Measurements from ENCODE around the gene FAS.

GRCh38 chr10:88982366-88982765 lies 8.2 kb upstream of the FAS start:
- TF ChIP-seq POLR2A (IDR thresholded peaks at IDR 0.05) (no peak), CTCF (IDR thresholded peaks at IDR 0.05) (no peak), EP300 (IDR thresholded peaks at IDR 0.05) (no peak), POLR2AphosphoS5 (IDR thresholded peaks at IDR 0.05) (no peak)

All from upper lobe of left lung (tissue), 4 donors.